Fibroblast of lung (primary cell): ENCODE results near the gene SCAPER.

ENCODE experiments used
- CTCF ChIP-seq, 2 donors: IDR thresholded peaks in 1 of 2; conservative IDR thresholded peaks in 1 of 2; 1 replicate in 1 of 2; 2 replicates in 1 of 2; pipeline ENCODE4 v1.5.1; 2011 to 2012; ENCODE audit warnings: low read length in 2 of 2, control low read depth in 1 of 2, inconsistent platforms in 1 of 2, low read depth in 1 of 2, mild to moderate bottlenecking in 1 of 2
- EZH2 ChIP-seq: IDR thresholded peaks from 2 replicates; pipeline ENCODE4 v1.5.1; 2012; ENCODE audit warnings: low read length, control low read depth, mild to moderate bottlenecking; ENCODE audit errors: missing control alignments

- TF ChIP-seq CTCF (conservative IDR thresholded peaks at IDR 0.05 in 1 of 2, IDR thresholded peaks at IDR 0.05 in 1 of 2; ENCODE audit: low read depth in 1 of 2, low read length in 2 of 2) (no peak), EZH2 (no peak)
Observed at GRCh38 chr15:76449455-76449854, 455.7 kb downstream of the SCAPER start.
